ENCODE measurements around the gene UPK3A.
"Not testable (repeated sequence)": the region's sequence is repeated elsewhere in the genome, so short reads cannot be mapped to it uniquely, and the experiment has no call there.

The UPK3A gene

GRCh38 chr22:45286854-45287551 lies 2.3 kb downstream of the UPK3A start:
- DNase-seq (ENCODE audit: low read depth), result no peak
- no peak for TF ChIP-seq CTCF (IDR thresholded peaks at IDR 0.05; ENCODE audit: low read length, missing control alignments)
- H3K4me3 ChIP-seq (replicated peaks; ENCODE audit: low read depth, low read length), result no peak overlapping the region

GRCh38 chr22:45290410-45290936 lies 5.7 kb downstream of the UPK3A start:
- TF ChIP-seq CTCF (IDR thresholded peaks at IDR 0.05; ENCODE audit: low read length, missing control alignments), result no peak
- DNase-seq (ENCODE audit: low read depth), result peak; percentile 25
- H3K4me3 ChIP-seq (replicated peaks; ENCODE audit: low read depth, low read length), result no peak overlapping the region

GRCh38 chr22:45291061-45291930 lies 6.5 kb downstream of the UPK3A start:
- DNase-seq (ENCODE audit: low read depth), result no peak
- TF ChIP-seq CTCF (IDR thresholded peaks at IDR 0.05; ENCODE audit: low read length, missing control alignments), result no peak
- no peak overlapping the region for H3K4me3 ChIP-seq (replicated peaks; ENCODE audit: low read depth, low read length)

GRCh38 chr22:45291931-45292290 lies 7.2 kb downstream of the UPK3A start:
- H3K4me3 ChIP-seq (replicated peaks; ENCODE audit: low read depth, low read length), result no peak overlapping the region
- no peak for TF ChIP-seq CTCF (IDR thresholded peaks at IDR 0.05; ENCODE audit: low read length, missing control alignments)
- no peak for DNase-seq (ENCODE audit: low read depth)

GRCh38 chr22:45292731-45293442 lies 8.1 kb downstream of the UPK3A start:
- no peak overlapping the region for H3K4me3 ChIP-seq (replicated peaks; ENCODE audit: low read depth, low read length)
- no peak for TF ChIP-seq CTCF (IDR thresholded peaks at IDR 0.05; ENCODE audit: low read length, missing control alignments)
- no peak for DNase-seq (ENCODE audit: low read depth)

- no peak overlapping the region for H3K4me3 ChIP-seq (replicated peaks; ENCODE audit: low read depth, low read length)
- DNase-seq (ENCODE audit: low read depth), result no peak
- no peak for TF ChIP-seq CTCF (IDR thresholded peaks at IDR 0.05; ENCODE audit: low read length, missing control alignments)
These were observed 9.3 kb downstream of the UPK3A start for GRCh38 chr22:45294030-45294429.

GRCh38 chr22:45295004-45295403 lies 10.3 kb downstream of the UPK3A start:
- not testable (repeated sequence) for H3K4me3 ChIP-seq (replicated peaks; ENCODE audit: low read depth, low read length); DNase-seq (ENCODE audit: low read depth)
